ENCODE results near the gene SFT2D3. TPM values are rescaled to one million over a fixed set of nuclear protein-coding genes. Genes with fewer than 3 reads are reported as not detected.

SFT2D3 gene
- 2.3 and 3.3 TPM in 2 replicates for total RNA-seq (2012; rRNA removed)

GRCh38 chr2:127701193-127701650 lies at the start of gene SFT2D3:
Gene SFT2D3, plus strand, starts transcription at chr2:127701497. Its CDS starts 32 bp downstream, at chr2:127701529.
- H3K4me1 ChIP-seq (ENCODE audit: control insufficient read depth, insufficient read depth, low read length): peaks cover 26% of the 10 kb centered on the region
- H3K4me2 ChIP-seq (ENCODE audit: low read length): peak within 1 kb of the TSS; percentile 96
- no peaks in the 10 kb centered on the region for H3K27me3 ChIP-seq (ENCODE audit: control insufficient read depth, insufficient read depth, low read length)
- H3K4me3 ChIP-seq (ENCODE audit: low read length): peak within 1 kb of the TSS; percentile 85
- peaks cover 18% of the 10 kb centered on the region for H3K36me3 ChIP-seq (ENCODE audit: insufficient read depth, low read length)
- peak within 1 kb of the TSS; percentile 97 for H3K9ac ChIP-seq (ENCODE audit: low read depth, low read length)
- no peaks in the 10 kb centered on the region for H3K9me3 ChIP-seq (replicated peaks; ENCODE audit: low read length)

GRCh38 chr2:127651971-127652550 lies 49.2 kb upstream of the SFT2D3 start:
- H3K4me1 ChIP-seq (ENCODE audit: control insufficient read depth, insufficient read depth, low read length): peaks cover 16% of the 10 kb centered on the region
- H3K9ac ChIP-seq (ENCODE audit: low read depth, low read length): no peak overlapping the region

GRCh38 chr2:127652786-127653357 lies 48.4 kb upstream of the SFT2D3 start:
- H3K27me3 ChIP-seq (ENCODE audit: control insufficient read depth, insufficient read depth, low read length): no peaks in the 10 kb centered on the region
- H3K9me3 ChIP-seq (replicated peaks; ENCODE audit: low read length): no peaks in the 10 kb centered on the region
- no peak overlapping the region for H3K9ac ChIP-seq (ENCODE audit: low read depth, low read length)

More at GRCh38 chr2:127651971-127652550, 49.2 kb upstream of the SFT2D3 start:
- no peaks in the 10 kb centered on the region for H3K27me3 ChIP-seq (ENCODE audit: control insufficient read depth, insufficient read depth, low read length)
- H3K4me2 ChIP-seq (ENCODE audit: low read length): no peak overlapping the region
- no peaks in the 10 kb centered on the region for H3K36me3 ChIP-seq (ENCODE audit: insufficient read depth, low read length)
- H3K4me3 ChIP-seq (ENCODE audit: low read length): no peak overlapping the region
- no peaks in the 10 kb centered on the region for H3K9me3 ChIP-seq (replicated peaks; ENCODE audit: low read length)

GRCh38 chr2:127653421-127654083 lies 47.7 kb upstream of the SFT2D3 start:
- H3K4me3 ChIP-seq (ENCODE audit: low read length): no peak overlapping the region
- H3K4me1 ChIP-seq (ENCODE audit: control insufficient read depth, insufficient read depth, low read length): peaks cover 4% of the 10 kb centered on the region
- no peaks in the 10 kb centered on the region for H3K36me3 ChIP-seq (ENCODE audit: insufficient read depth, low read length)
- no peaks in the 10 kb centered on the region for H3K27me3 ChIP-seq (ENCODE audit: control insufficient read depth, insufficient read depth, low read length)
- no peaks in the 10 kb centered on the region for H3K9me3 ChIP-seq (replicated peaks; ENCODE audit: low read length)
- H3K9ac ChIP-seq (ENCODE audit: low read depth, low read length): no peak overlapping the region
- no peak overlapping the region for H3K4me2 ChIP-seq (ENCODE audit: low read length)

More at GRCh38 chr2:127652786-127653357, 48.4 kb upstream of the SFT2D3 start:
- no peak overlapping the region for H3K4me3 ChIP-seq (ENCODE audit: low read length)
- no peaks in the 10 kb centered on the region for H3K36me3 ChIP-seq (ENCODE audit: insufficient read depth, low read length)
- H3K4me2 ChIP-seq (ENCODE audit: low read length): no peak overlapping the region
- H3K4me1 ChIP-seq (ENCODE audit: control insufficient read depth, insufficient read depth, low read length): peaks cover 8% of the 10 kb centered on the region

- no peak overlapping the region for H3K4me3 ChIP-seq (ENCODE audit: low read length)
- H3K9ac ChIP-seq (ENCODE audit: low read depth, low read length): no peak overlapping the region
- H3K36me3 ChIP-seq (ENCODE audit: insufficient read depth, low read length): no peaks in the 10 kb centered on the region
- H3K9me3 ChIP-seq (replicated peaks; ENCODE audit: low read length): no peaks in the 10 kb centered on the region
- H3K27me3 ChIP-seq (ENCODE audit: control insufficient read depth, insufficient read depth, low read length): no peaks in the 10 kb centered on the region
- peaks cover 4% of the 10 kb centered on the region for H3K4me1 ChIP-seq (ENCODE audit: control insufficient read depth, insufficient read depth, low read length)
- H3K4me2 ChIP-seq (ENCODE audit: low read length): no peak overlapping the region
Observed at GRCh38 chr2:127654084-127654837, 47.0 kb upstream of the SFT2D3 start.

GRCh38 chr2:127654838-127655175 lies 46.5 kb upstream of the SFT2D3 start:
- no peaks in the 10 kb centered on the region for H3K9me3 ChIP-seq (replicated peaks; ENCODE audit: low read length)
- no peak overlapping the region for H3K4me3 ChIP-seq (ENCODE audit: low read length)
- H3K27me3 ChIP-seq (ENCODE audit: control insufficient read depth, insufficient read depth, low read length): no peaks in the 10 kb centered on the region
- no peaks in the 10 kb centered on the region for H3K36me3 ChIP-seq (ENCODE audit: insufficient read depth, low read length)
- H3K9ac ChIP-seq (ENCODE audit: low read depth, low read length): no peak overlapping the region
- peaks cover 4% of the 10 kb centered on the region for H3K4me1 ChIP-seq (ENCODE audit: control insufficient read depth, insufficient read depth, low read length)
- no peak overlapping the region for H3K4me2 ChIP-seq (ENCODE audit: low read length)

- H3K36me3 ChIP-seq (ENCODE audit: insufficient read depth, low read length): peaks cover 4% of the 10 kb centered on the region
- no peak overlapping the region for H3K4me2 ChIP-seq (ENCODE audit: low read length)
Observed at GRCh38 chr2:127655209-127656073, 45.9 kb upstream of the SFT2D3 start.

GRCh38 chr2:127656569-127657231 lies 44.6 kb upstream of the SFT2D3 start:
- no peak overlapping the region for H3K9ac ChIP-seq (ENCODE audit: low read depth, low read length)
- H3K27me3 ChIP-seq (ENCODE audit: control insufficient read depth, insufficient read depth, low read length): no peaks in the 10 kb centered on the region
- H3K4me3 ChIP-seq (ENCODE audit: low read length): no peak overlapping the region
- no peak overlapping the region for H3K4me2 ChIP-seq (ENCODE audit: low read length)
- peaks cover 12% of the 10 kb centered on the region for H3K4me1 ChIP-seq (ENCODE audit: control insufficient read depth, insufficient read depth, low read length)
- H3K9me3 ChIP-seq (replicated peaks; ENCODE audit: low read length): no peaks in the 10 kb centered on the region
- H3K36me3 ChIP-seq (ENCODE audit: insufficient read depth, low read length): peaks cover 4% of the 10 kb centered on the region

More at GRCh38 chr2:127655209-127656073, 45.9 kb upstream of the SFT2D3 start:
- H3K27me3 ChIP-seq (ENCODE audit: control insufficient read depth, insufficient read depth, low read length): no peaks in the 10 kb centered on the region
- H3K4me1 ChIP-seq (ENCODE audit: control insufficient read depth, insufficient read depth, low read length): peaks cover 4% of the 10 kb centered on the region
- H3K9ac ChIP-seq (ENCODE audit: low read depth, low read length): no peak overlapping the region
- no peaks in the 10 kb centered on the region for H3K9me3 ChIP-seq (replicated peaks; ENCODE audit: low read length)
- H3K4me3 ChIP-seq (ENCODE audit: low read length): no peak overlapping the region

- H3K4me2 ChIP-seq (ENCODE audit: low read length): no peak overlapping the region
- H3K27me3 ChIP-seq (ENCODE audit: control insufficient read depth, insufficient read depth, low read length): no peaks in the 10 kb centered on the region
- H3K4me1 ChIP-seq (ENCODE audit: control insufficient read depth, insufficient read depth, low read length): peaks cover 17% of the 10 kb centered on the region
- H3K9me3 ChIP-seq (replicated peaks; ENCODE audit: low read length): no peaks in the 10 kb centered on the region
- H3K4me3 ChIP-seq (ENCODE audit: low read length): no peak overlapping the region
- no peak overlapping the region for H3K9ac ChIP-seq (ENCODE audit: low read depth, low read length)
- peaks cover 4% of the 10 kb centered on the region for H3K36me3 ChIP-seq (ENCODE audit: insufficient read depth, low read length)
Observed at GRCh38 chr2:127657232-127657595, 44.1 kb upstream of the SFT2D3 start.

GRCh38 chr2:127658146-127658545 lies 43.2 kb upstream of the SFT2D3 start:
- Histone ChIP-seq H3K27me3 (ENCODE audit: control insufficient read depth, insufficient read depth, low read length) (no peaks in the 10 kb centered on the region), H3K4me3 (ENCODE audit: low read length) (no peak overlapping the region)

More at GRCh38 chr2:127658146-127658545, 43.2 kb upstream of the SFT2D3 start:
- H3K4me1 ChIP-seq (ENCODE audit: control insufficient read depth, insufficient read depth, low read length): peaks cover 18% of the 10 kb centered on the region
- H3K36me3 ChIP-seq (ENCODE audit: insufficient read depth, low read length): peaks cover 4% of the 10 kb centered on the region
- H3K9me3 ChIP-seq (replicated peaks; ENCODE audit: low read length): no peaks in the 10 kb centered on the region
- no peak overlapping the region for H3K4me2 ChIP-seq (ENCODE audit: low read length)
- no peak overlapping the region for H3K9ac ChIP-seq (ENCODE audit: low read depth, low read length)

Data from skeletal muscle satellite cell (primary cell).